ENCODE data around the gene SLC22A4.

DNA sequence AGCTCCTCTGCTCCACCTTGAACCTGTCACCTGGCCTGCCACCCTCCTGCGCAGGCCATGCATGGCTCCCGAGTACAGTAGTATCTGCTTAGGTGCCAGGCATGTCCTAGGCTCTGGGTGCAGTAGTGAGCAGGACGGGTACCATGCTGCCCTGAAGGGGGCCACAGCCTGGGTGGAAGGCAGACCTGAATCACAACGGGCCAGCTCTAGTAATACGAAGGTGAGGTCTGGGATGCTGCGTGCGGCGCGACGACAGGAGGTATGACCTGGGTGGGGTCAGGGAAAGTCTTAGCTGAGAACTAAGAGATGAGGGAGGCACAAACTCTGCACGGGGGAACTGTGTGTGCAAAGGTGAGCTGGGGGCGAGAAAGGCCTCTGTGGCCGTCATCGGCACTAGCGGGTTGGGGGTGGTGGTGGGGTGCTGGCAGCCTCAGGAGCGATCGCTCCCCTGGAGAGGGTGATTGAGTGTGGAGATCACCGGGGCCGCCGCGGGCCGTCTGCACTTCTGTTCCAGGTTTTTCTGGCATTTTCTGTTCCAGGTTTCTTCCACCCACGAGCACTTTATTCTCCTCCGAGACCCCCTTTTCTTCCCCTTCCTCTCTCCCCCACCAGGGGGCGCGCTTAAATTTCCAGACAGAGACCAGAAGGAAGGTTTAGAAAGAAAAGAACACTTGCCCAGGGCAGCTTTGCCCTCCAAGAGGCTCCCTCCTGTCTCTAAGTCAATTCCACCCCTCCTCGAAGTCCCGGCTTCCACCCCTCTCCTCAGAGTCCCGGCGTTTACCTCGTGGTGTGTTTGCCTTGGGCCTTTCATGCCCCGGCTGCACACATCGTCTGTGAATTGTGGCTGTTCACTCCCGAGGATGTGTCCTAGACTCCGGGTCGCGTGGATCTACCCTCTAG lies 21.6 kb upstream of the SLC22A4 start:
- TF ChIP-seq, protein P1, sequence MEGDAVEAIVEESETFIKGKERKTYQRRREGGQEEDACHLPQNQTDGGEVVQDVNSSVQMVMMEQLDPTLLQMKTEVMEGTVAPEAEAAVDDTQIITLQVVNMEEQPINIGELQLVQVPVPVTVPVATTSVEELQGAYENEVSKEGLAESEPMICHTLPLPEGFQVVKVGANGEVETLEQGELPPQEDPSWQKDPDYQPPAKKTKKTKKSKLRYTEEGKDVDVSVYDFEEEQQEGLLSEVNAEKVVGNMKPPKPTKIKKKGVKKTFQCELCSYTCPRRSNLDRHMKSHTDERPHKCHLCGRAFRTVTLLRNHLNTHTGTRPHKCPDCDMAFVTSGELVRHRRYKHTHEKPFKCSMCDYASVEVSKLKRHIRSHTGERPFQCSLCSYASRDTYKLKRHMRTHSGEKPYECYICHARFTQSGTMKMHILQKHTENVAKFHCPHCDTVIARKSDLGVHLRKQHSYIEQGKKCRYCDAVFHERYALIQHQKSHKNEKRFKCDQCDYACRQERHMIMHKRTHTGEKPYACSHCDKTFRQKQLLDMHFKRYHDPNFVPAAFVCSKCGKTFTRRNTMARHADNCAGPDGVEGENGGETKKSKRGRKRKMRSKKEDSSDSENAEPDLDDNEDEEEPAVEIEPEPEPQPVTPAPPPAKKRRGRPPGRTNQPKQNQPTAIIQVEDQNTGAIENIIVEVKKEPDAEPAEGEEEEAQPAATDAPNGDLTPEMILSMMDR (IDR thresholded peaks at IDR 0.05) = peak; percentile 77 to 81 (median 80)
- TF ChIP-seq POLR2AphosphoS5 (IDR thresholded peaks at IDR 0.05) = no peak
